Measurements from ENCODE around the gene LCMT1. TPM values are rescaled to one million over a fixed set of nuclear protein-coding genes. Genes with fewer than 3 reads are reported as not detected.

The LCMT1 gene
- polyA plus RNA-seq, 1 donor from 2014 or later, result 45.5 TPM

DNA sequence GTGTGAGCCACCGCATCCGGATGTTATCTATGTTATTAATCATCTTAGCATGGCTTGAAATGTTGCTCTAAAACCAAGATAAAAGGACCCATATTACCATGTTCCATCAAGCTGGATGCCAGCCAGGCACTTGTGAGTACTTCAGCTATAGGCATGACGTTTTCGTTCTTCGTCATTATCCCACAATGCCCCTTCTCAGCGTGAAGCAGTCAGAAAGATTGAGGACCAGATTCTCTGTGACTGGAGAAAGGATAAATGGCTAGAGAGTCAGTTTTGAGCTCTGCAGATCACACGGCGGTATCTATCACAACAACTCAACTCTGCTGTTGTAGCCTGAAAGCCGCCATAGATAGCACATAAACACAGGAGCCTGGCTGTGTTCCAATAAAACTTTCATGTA, 29.8 kb upstream of the LCMT1 start:
- no peak for TF ChIP-seq POLR2AphosphoS5 (IDR thresholded peaks at IDR 0.05)
- TF ChIP-seq EZH2 (IDR thresholded peaks at IDR 0.05; ENCODE audit: borderline replicate concordance, insufficient read depth, low read length, poor library complexity, severe bottlenecking), result no peak
- peak; percentile 52 for TF ChIP-seq EP300 (conservative IDR thresholded peaks at IDR 0.05; ENCODE audit: poor library complexity, severe bottlenecking)
- no peak for TF ChIP-seq TAF1 (IDR thresholded peaks at IDR 0.05; ENCODE audit: low read depth)
- no peak for TF ChIP-seq CTCF (IDR thresholded peaks at IDR 0.05; ENCODE audit: poor library complexity, severe bottlenecking)
- no peak for TF ChIP-seq MXI1 (conservative IDR thresholded peaks at IDR 0.05; ENCODE audit: poor library complexity, severe bottlenecking)
- no peak for TF ChIP-seq RAD21 (conservative IDR thresholded peaks at IDR 0.05)
- no peak overlapping the region for H3K9ac ChIP-seq (ENCODE audit: low read length)
- no peaks in the 10 kb centered on the region for H4K20me1 ChIP-seq (ENCODE audit: insufficient read depth)
- H3K36me3 ChIP-seq (ENCODE audit: insufficient read depth, low read length), result no peaks in the 10 kb centered on the region
- H3F3A ChIP-seq (ENCODE audit: insufficient read depth, low read length, poor library complexity, severe bottlenecking), result no peaks in the 10 kb centered on the region
- no peaks in the 10 kb centered on the region for H3K79me2 ChIP-seq (replicated peaks; ENCODE audit: insufficient read depth, low read length)
- H3K4me3 ChIP-seq (ENCODE audit: low read length), result no peak overlapping the region
- H2AFZ ChIP-seq (ENCODE audit: low read depth, low read length), result no peak overlapping the region
- no peaks in the 10 kb centered on the region for H3K9me2 ChIP-seq (ENCODE audit: insufficient read depth, low read length)
- no peaks in the 10 kb centered on the region for H3K9me3 ChIP-seq (ENCODE audit: low read length)
- no peaks in the 10 kb centered on the region for H3K27me3 ChIP-seq (ENCODE audit: insufficient read depth, low read depth, low read length)
- H3K4me2 ChIP-seq (ENCODE audit: low read length), result no peak overlapping the region
- no peak overlapping the region for H3K27ac ChIP-seq (ENCODE audit: low read length)

GRCh38 chr16:25083065-25083464, 28.5 kb upstream of the LCMT1 start:
- Histone ChIP-seq H3K9me2 (ENCODE audit: insufficient read depth, low read length) (no peaks in the 10 kb centered on the region), H3K36me3 (ENCODE audit: insufficient read depth, low read length) (no peaks in the 10 kb centered on the region), H3K27me3 (ENCODE audit: insufficient read depth, low read depth, low read length) (no peaks in the 10 kb centered on the region), H3K4me2 (ENCODE audit: low read length) (no peak overlapping the region), H3K4me3 (ENCODE audit: low read length) (no peak overlapping the region), H4K20me1 (ENCODE audit: insufficient read depth) (no peaks in the 10 kb centered on the region), H3K27ac (ENCODE audit: low read length) (no peak overlapping the region), H3K9me3 (ENCODE audit: low read length) (no peaks in the 10 kb centered on the region), H3F3A (ENCODE audit: insufficient read depth, low read length, poor library complexity, severe bottlenecking) (no peaks in the 10 kb centered on the region), H2AFZ (ENCODE audit: low read depth, low read length) (no peak overlapping the region), H3K79me2 (replicated peaks; ENCODE audit: insufficient read depth, low read length) (no peaks in the 10 kb centered on the region), H3K9ac (ENCODE audit: low read length) (no peak overlapping the region)
- TF ChIP-seq RAD21 (conservative IDR thresholded peaks at IDR 0.05), result no peak

GRCh38 chr16:25083701-25084100, 27.8 kb upstream of the LCMT1 start:
- no peaks in the 10 kb centered on the region for H3F3A ChIP-seq (ENCODE audit: insufficient read depth, low read length, poor library complexity, severe bottlenecking)
- no peak overlapping the region for H3K4me3 ChIP-seq (ENCODE audit: low read length)
- H3K4me2 ChIP-seq (ENCODE audit: low read length), result no peak overlapping the region
- no peak overlapping the region for H2AFZ ChIP-seq (ENCODE audit: low read depth, low read length)
- no peak overlapping the region for H3K9ac ChIP-seq (ENCODE audit: low read length)
- no peaks in the 10 kb centered on the region for H3K9me3 ChIP-seq (ENCODE audit: low read length)
- no peaks in the 10 kb centered on the region for H3K9me2 ChIP-seq (ENCODE audit: insufficient read depth, low read length)
- H4K20me1 ChIP-seq (ENCODE audit: insufficient read depth), result no peaks in the 10 kb centered on the region
- no peaks in the 10 kb centered on the region for H3K36me3 ChIP-seq (ENCODE audit: insufficient read depth, low read length)
- TF ChIP-seq RAD21 (conservative IDR thresholded peaks at IDR 0.05), result no peak
- H3K27ac ChIP-seq (ENCODE audit: low read length), result no peak overlapping the region
- no peaks in the 10 kb centered on the region for H3K27me3 ChIP-seq (ENCODE audit: insufficient read depth, low read depth, low read length)
- H3K79me2 ChIP-seq (replicated peaks; ENCODE audit: insufficient read depth, low read length), result no peaks in the 10 kb centered on the region

DNA sequence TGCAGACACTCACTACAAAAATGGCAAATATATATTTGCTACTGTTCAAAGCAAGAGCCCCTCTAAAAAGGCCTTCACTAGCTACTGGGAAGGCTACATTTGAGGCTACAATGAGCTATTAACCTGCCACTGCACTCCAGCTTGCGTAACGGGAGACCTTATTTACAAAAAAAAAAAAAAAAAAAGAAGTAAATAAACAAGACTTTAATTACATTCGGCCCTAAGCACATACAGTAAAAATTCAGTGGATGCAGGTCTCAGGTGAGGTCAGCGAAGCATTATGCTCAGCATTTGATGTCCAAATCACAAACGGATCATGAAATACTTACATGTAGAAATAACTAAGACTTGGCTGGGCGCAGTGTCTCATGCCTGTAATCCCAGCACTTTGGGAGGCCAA, 26.7 kb upstream of the LCMT1 start:
- no peaks in the 10 kb centered on the region for H3K9me2 ChIP-seq (ENCODE audit: insufficient read depth, low read length)
- H3K4me2 ChIP-seq (ENCODE audit: low read length), result no peak overlapping the region
- no peaks in the 10 kb centered on the region for H3F3A ChIP-seq (ENCODE audit: insufficient read depth, low read length, poor library complexity, severe bottlenecking)
- no peak overlapping the region for H3K9ac ChIP-seq (ENCODE audit: low read length)
- TF ChIP-seq RAD21 (conservative IDR thresholded peaks at IDR 0.05), result no peak
- H3K36me3 ChIP-seq (ENCODE audit: insufficient read depth, low read length), result no peaks in the 10 kb centered on the region
- H3K79me2 ChIP-seq (replicated peaks; ENCODE audit: insufficient read depth, low read length), result no peaks in the 10 kb centered on the region
- no peak overlapping the region for H3K4me3 ChIP-seq (ENCODE audit: low read length)
- H3K27ac ChIP-seq (ENCODE audit: low read length), result no peak overlapping the region
- H4K20me1 ChIP-seq (ENCODE audit: insufficient read depth), result no peaks in the 10 kb centered on the region
- no peaks in the 10 kb centered on the region for H3K9me3 ChIP-seq (ENCODE audit: low read length)
- no peak overlapping the region for H2AFZ ChIP-seq (ENCODE audit: low read depth, low read length)
- no peaks in the 10 kb centered on the region for H3K27me3 ChIP-seq (ENCODE audit: insufficient read depth, low read depth, low read length)

All from neural cell (in vitro differentiated cells).